Keratinocyte (primary cell): ENCODE results near the gene PTBP1. TPM values are rescaled to one million over a fixed set of nuclear protein-coding genes. Genes with fewer than 3 reads are reported as not detected.

Experiments used
- DNase-seq: peaks from one replicate; pipeline ENCODE4 v3.0.0-alpha.2; 2011; ENCODE audit warnings: low read depth, missing footprints, low spot score
- FAIRE-seq: peaks from 2 replicates; lab custom pipeline; 2011; peaks lifted over from hg19 to GRCh38; lab: Jason Lieb, UNC
- H2AFZ ChIP-seq: 2 replicates; pipeline ENCODE4 v1.6.0; 2012; ENCODE audit warnings: low read length, control low read depth, inconsistent platforms; ENCODE audit not compliant: control insufficient read depth
- H3K27ac ChIP-seq: 2 replicates; pipeline ENCODE4 v1.5.1; 2011; ENCODE audit warnings: low read length; ENCODE audit not compliant: control insufficient read depth, insufficient read depth
- H3K27me3 ChIP-seq: 3 replicates; pipeline ENCODE4 v1.6.0; 2011; ENCODE audit warnings: low read length; ENCODE audit not compliant: control insufficient read depth, insufficient read depth; ENCODE audit errors: extremely low read depth
- H3K36me3 ChIP-seq, 2 experiments: 2 replicates in 1 of 2; 3 replicates in 1 of 2; pipeline ENCODE4 v1.5.1; 2011; ENCODE audit warnings: low read length in 2 of 2, mild to moderate bottlenecking in 1 of 2; ENCODE audit not compliant: control insufficient read depth in 2 of 2, insufficient read depth in 2 of 2; ENCODE audit errors: extremely low read depth in 1 of 2
- H3K4me1 ChIP-seq: 3 replicates; pipeline ENCODE4 v1.5.1; 2011; ENCODE audit warnings: low read length; ENCODE audit not compliant: control insufficient read depth, insufficient read depth; ENCODE audit errors: extremely low read depth
- H3K4me2 ChIP-seq: 3 replicates; pipeline ENCODE4 v1.6.0; 2011; ENCODE audit warnings: low read depth, low read length; ENCODE audit not compliant: control insufficient read depth, insufficient read depth; ENCODE audit errors: extremely low read depth
- H3K4me3 ChIP-seq, 3 experiments: fragments of 200-600 bp in 1 of 3; sonication (generic) in 1 of 3; 2 replicates in 2 of 3; 3 replicates in 1 of 3; pipeline ENCODE4 v1.5.1; 2011 to 2016; ENCODE audit warnings: low read length in 3 of 3, mild to moderate bottlenecking in 3 of 3, control low read depth in 2 of 3, inconsistent platforms in 1 of 3, low read depth in 1 of 3, mixed read lengths in 1 of 3, mixed run types in 1 of 3, moderate library complexity in 1 of 3; ENCODE audit not compliant: control insufficient read depth in 2 of 3, insufficient read depth in 2 of 3; ENCODE audit errors: extremely low read depth in 1 of 3
- H3K79me2 ChIP-seq: 2 replicates; pipeline ENCODE4 v1.6.0; 2012; ENCODE audit warnings: low read length; ENCODE audit not compliant: control insufficient read depth, insufficient read depth
- H3K9ac ChIP-seq: 3 replicates; pipeline ENCODE4 v1.6.0; 2011; ENCODE audit warnings: low read length; ENCODE audit not compliant: control insufficient read depth, insufficient read depth; ENCODE audit errors: extremely low read depth
- H3K9me1 ChIP-seq: 3 replicates; pipeline ENCODE4 v1.6.0; 2011; ENCODE audit warnings: low read length; ENCODE audit not compliant: control insufficient read depth, insufficient read depth; ENCODE audit errors: extremely low read depth
- H3K9me3 ChIP-seq: 2 replicates; pipeline ENCODE4 v1.5.1; 2012; ENCODE audit warnings: low read depth, low read length; ENCODE audit not compliant: control insufficient read depth
- H4K20me1 ChIP-seq: 3 replicates; pipeline ENCODE4 v1.6.0; 2011; ENCODE audit warnings: low read length; ENCODE audit not compliant: control insufficient read depth, insufficient read depth; ENCODE audit errors: extremely low read depth
- CTCF ChIP-seq, 3 experiments: IDR thresholded peaks in 1 of 3; conservative IDR thresholded peaks in 1 of 3; optimal IDR thresholded peaks in 1 of 3; 2 replicates in 2 of 3; 3 replicates in 1 of 3; pipeline versions ENCODE3 to v1.5.1; 2011; ENCODE audit warnings: low read length in 3 of 3, mild to moderate bottlenecking in 3 of 3, moderate library complexity in 2 of 3, control low read depth in 1 of 3, inconsistent platforms in 1 of 3; ENCODE audit not compliant: insufficient read depth in 2 of 3; ENCODE audit errors: extremely low read depth in 1 of 3
- EZH2 ChIP-seq: IDR thresholded peaks from one replicate; pipeline ENCODE4 v1.6.1; 2012; ENCODE audit warnings: inconsistent platforms, mild to moderate bottlenecking, low read length, moderate library complexity
- dilution Hi-C: fragments of 300-500 bp; cut with MboI; formaldehyde crosslinking; loops from one replicate; pipeline ENCODE4 v1.7.0; 2020; ENCODE audit warnings: low sequenced_read_pairs; ENCODE audit not compliant: extremely low pct_ligation_motif_present
- polyA plus RNA-seq, 5 experiments: library from polyadenylated mRNA; depleted of rRNA in 3 of 5; stranded (reverse) in 3 of 5; stranded (forward) in 1 of 5; unstranded in 1 of 5; fragments of >200 nt; gene quantifications; 1 replicate in 1 of 5; 2 replicates in 3 of 5; 3 replicates in 1 of 5; pipeline versions ENCODE4 v1.2.1 to v1.2.3, GENCODE V29; 2011 to 2012; ENCODE audit warnings: missing spikeins in 2 of 5, low read depth in 1 of 5, low replicate concordance in 1 of 5

The PTBP1 gene
- polyA plus RNA-seq, 1 donor (not counting 4 experiments of a cell fraction or from before 2014, with no cell fraction given), result 117 TPM

GRCh38 chr19:855566-856120 lies 58.4 kb downstream of the PTBP1 start:
- no peaks in the 10 kb centered on the region for H3K9me1 ChIP-seq
- dilution Hi-C loops, result no loop called here
- H3K27me3 ChIP-seq, result peaks cover 39% of the 10 kb centered on the region
- H4K20me1 ChIP-seq, result peaks cover 2% of the 10 kb centered on the region
- H3K36me3 ChIP-seq, result no peaks in the 10 kb centered on the region
- H3K27ac ChIP-seq, result no peak overlapping the region
- DNase-seq, result no peak
- no peaks in the 10 kb centered on the region for H3K79me2 ChIP-seq
- no peak overlapping the region for H3K4me3 ChIP-seq
- no peak overlapping the region for H3K4me2 ChIP-seq
- no peak for FAIRE-seq
- no peak overlapping the region for H2AFZ ChIP-seq
- H3K9me3 ChIP-seq, result no peaks in the 10 kb centered on the region
- peaks cover 2% of the 10 kb centered on the region for H3K4me1 ChIP-seq
- no peak overlapping the region for H3K9ac ChIP-seq
- TF ChIP-seq EZH2 (no peak), CTCF (optimal IDR thresholded peaks at IDR 0.05 in 1 of 3, IDR thresholded peaks at IDR 0.05 in 1 of 3, conservative IDR thresholded peaks at IDR 0.05 in 1 of 3; ENCODE audit: extremely low read depth in 1 of 3, insufficient read depth in 2 of 3, low read length in 3 of 3) (no peak)

GRCh38 chr19:858284-858683 lies 61.0 kb downstream of the PTBP1 start:
- Histone ChIP-seq H3K27me3 (peaks cover 17% of the 10 kb centered on the region), H3K9ac (no peak overlapping the region), H4K20me1 (no peaks in the 10 kb centered on the region), H3K9me3 (no peaks in the 10 kb centered on the region), H3K79me2 (no peaks in the 10 kb centered on the region), H3K4me3 (no peak overlapping the region), H2AFZ (no peak overlapping the region), H3K4me2 (no peak overlapping the region), H3K4me1 (peaks cover 3% of the 10 kb centered on the region), H3K36me3 (no peaks in the 10 kb centered on the region), H3K9me1 (no peaks in the 10 kb centered on the region), H3K27ac (no peak overlapping the region)
- dilution Hi-C loops, result no loop called here
- FAIRE-seq, result no peak
- TF ChIP-seq CTCF (optimal IDR thresholded peaks at IDR 0.05 in 1 of 3, IDR thresholded peaks at IDR 0.05 in 1 of 3, conservative IDR thresholded peaks at IDR 0.05 in 1 of 3; ENCODE audit: extremely low read depth in 1 of 3, insufficient read depth in 2 of 3, low read length in 3 of 3), result no peak
- no peak for TF ChIP-seq EZH2
- DNase-seq, result no peak
